ENCODE results near the gene OR51F1.

GRCh38 chr11:4766420-4767043, 3.2 kb downstream of the OR51F1 start:
- no peak for TF ChIP-seq EP300 (IDR thresholded peaks at IDR 0.05)
- TF ChIP-seq POLR2A (IDR thresholded peaks at IDR 0.05), result no peak

All from ovary (tissue), 1 donor.